Posterior cingulate gyrus (tissue), 11 donors: ENCODE results near the gene SLC35D2.
A peak's percentile ranks its signal among the peaks of the same experiment; 100 is the strongest.

Experiments
- DNase-seq, 10 donors: peaks; one replicate each; pipeline versions ENCODE4 v3.0.0 to v3.0.0-alpha.2; 2020 to 2021; ENCODE audit warnings: mixed read lengths in 3 of 10
- intact Hi-C: fragments of 100-400 bp; cut with DNase I; formaldehyde crosslinking; loops from one replicate; pipeline ENCODE4 v1.15.1; 2023

Gene SLC35D2

DNA sequence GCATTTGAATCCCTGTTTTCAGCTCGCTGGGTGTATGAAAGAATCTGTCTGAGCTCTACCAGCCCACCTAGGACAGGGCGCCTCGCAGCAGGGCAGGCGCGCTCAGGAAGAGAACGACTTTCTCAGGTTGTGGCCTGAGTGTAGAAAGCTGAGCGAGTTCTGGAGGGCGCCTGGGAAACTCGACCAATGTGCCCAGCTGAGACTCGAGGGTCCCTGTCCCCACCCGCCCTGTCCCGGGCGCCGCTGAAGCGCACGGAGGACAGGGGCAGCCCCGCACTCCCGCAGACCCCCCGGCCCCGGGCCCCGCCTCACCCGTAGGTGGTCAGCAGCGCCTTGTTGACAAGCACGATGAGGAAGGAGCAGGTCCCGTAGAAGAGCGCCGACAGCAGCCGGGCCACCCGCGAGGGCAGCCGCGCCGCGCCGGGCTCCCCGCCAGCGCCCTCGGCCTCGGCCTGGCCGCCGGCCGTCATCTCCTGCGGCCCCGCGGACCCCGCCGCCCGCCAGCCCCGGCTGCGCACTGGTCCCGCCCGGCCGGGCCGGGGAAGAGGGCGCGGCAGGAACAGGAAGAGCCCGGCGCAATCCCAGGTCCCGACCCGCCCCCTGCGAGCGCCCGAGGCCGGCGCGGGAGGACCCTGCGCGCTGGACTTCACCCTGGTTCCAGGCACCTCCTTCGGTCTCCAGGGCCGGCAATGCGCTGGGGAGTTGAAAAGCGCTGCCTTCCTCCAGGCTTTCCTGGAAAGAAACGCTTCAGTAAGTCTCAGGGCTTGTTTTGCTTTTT is at the start of gene SLC35D2:
Gene SLC35D2, minus strand, starts transcription at position 547 of the 778 bp plus-strand sequence. Its CDS starts 77 bp downstream, at position 470.
- intact Hi-C loops, result loop anchor here (5.0 kb wide), 2 partner anchors 34 to 41 kb away; partner anchors contain the start of gene ZNF367
- peak in 8 of 10 donors; percentile 17 to 91 (median 32) for DNase-seq

GRCh38 chr9:96430377-96430776 is 46.9 kb upstream of the SLC35D2 start:
- intact Hi-C loops, result no loop called here
- no peak for DNase-seq

GRCh38 chr9:96429732-96430131 is 46.2 kb upstream of the SLC35D2 start:
- no peak for DNase-seq
- intact Hi-C loops, result no loop called here

GRCh38 chr9:96425500-96426169 is 42.1 kb upstream of the SLC35D2 start:
- intact Hi-C loops, result no loop called here
- no peak for DNase-seq

GRCh38 chr9:96423985-96424336 is 40.5 kb upstream of the SLC35D2 start:
- intact Hi-C loops, result no loop called here
- DNase-seq, result no peak

- intact Hi-C loops, result no loop called here
- DNase-seq, result peak in 1 of 10 donors; percentile 52
These were observed 39.9 kb upstream of the SLC35D2 start for GRCh38 chr9:96423322-96423984.

DNA sequence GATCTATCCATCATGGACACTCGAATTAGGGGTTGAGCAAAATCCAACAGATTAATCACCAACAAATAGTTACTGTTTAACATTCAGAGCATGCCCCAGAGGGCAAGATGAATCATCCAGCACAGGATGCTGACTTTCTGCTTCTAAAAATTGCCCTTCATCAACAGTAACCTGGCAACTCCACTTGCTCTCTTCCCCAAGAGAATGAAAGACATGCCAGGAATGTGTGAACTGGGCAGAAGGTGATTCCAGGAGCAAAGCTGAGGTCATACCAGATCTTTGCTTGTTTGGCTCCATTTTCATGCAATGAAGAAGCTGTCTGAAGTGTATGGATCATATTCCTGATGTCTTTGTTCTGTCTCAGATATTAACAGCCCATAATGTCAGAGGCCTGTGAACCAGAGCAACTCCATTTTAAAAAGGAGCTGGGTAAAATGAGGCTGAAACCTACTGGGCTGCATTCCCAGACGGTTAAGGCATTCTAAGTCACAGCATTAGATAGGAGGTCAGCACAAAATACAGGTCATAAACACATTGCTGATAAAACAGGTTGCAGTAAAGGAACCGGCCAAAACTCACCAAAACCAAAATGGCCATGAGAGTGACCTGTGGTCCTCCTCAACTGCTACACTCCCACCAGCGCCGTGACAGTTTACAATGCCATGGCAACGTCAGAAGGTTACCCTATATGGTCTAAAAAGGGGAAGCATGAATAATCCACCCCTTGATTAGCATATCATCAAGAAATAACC is 37.1 kb upstream of the SLC35D2 start:
- intact Hi-C loops, result no loop called here
- DNase-seq, result no peak

- intact Hi-C loops, result loop anchor here (2.0 to 5.0 kb wide), 3 partner anchors 31 to 77 kb away; partner anchors contain the start of genes HABP4 and SLC35D2
- no peak for DNase-seq
These were observed 36.1 kb upstream of the SLC35D2 start for GRCh38 chr9:96419691-96419969.

- intact Hi-C loops, result loop anchor here (2.0 to 5.0 kb wide), 3 partner anchors 32 to 77 kb away; partner anchors contain the start of genes HABP4 and SLC35D2
- peak; percentile 36 to 93 (median 46) for DNase-seq
These were observed 35.6 kb upstream of the SLC35D2 start for GRCh38 chr9:96418920-96419690.

DNA sequence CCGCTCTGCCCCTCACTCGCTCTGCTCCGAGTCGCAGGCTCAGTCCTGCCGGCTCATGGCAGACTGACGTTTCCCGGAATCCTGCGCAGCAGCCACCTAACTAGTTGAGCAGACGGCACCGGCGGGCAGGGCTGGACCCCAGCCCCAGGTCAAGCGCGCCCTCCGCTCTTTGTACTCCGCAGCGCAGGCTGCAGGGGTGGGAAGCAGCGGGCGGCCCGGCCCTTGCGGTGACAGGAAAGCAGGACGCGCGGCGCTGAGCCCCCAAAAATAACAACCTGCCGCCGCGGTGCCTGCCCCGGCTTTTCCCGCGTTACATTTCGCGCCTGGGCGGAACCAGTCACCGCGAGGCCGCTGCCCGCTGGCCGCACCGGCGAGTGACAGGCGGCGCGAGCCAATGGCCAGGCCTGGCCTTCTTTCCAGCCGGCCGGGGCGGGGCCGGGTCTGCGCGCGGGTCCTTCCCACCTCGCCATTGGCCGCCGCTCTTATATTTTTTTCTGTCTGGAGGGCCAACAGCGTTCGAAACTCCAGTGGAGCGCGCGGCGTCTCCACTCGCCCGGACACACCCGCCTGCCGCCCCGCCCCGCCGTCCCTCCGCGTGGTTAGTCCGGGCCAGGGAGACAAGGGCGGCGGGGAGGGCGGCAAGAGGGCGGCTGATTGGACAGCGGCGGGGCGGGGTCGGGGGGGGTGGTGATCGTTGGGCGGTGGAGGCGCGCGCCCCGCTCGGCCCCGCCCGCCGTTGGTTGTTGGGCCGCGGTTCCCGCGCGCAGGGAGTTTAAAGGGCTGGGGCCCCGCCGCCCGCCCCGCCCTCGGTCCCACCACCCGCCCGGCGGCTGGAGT is 34.8 kb upstream of the SLC35D2 start, which contains the start of gene ZNF367:
Gene ZNF367, minus strand, starts transcription at position 288 of the 837 bp plus-strand sequence. CDS start 338 bp downstream, outside the sequence.
- intact Hi-C loops, result loop anchor here (2.0 to 5.0 kb wide), 3 partner anchors 32 to 76 kb away; partner anchors contain the start of genes HABP4 and SLC35D2
- peak; percentile 91 to 99 (median 96) for DNase-seq

DNA sequence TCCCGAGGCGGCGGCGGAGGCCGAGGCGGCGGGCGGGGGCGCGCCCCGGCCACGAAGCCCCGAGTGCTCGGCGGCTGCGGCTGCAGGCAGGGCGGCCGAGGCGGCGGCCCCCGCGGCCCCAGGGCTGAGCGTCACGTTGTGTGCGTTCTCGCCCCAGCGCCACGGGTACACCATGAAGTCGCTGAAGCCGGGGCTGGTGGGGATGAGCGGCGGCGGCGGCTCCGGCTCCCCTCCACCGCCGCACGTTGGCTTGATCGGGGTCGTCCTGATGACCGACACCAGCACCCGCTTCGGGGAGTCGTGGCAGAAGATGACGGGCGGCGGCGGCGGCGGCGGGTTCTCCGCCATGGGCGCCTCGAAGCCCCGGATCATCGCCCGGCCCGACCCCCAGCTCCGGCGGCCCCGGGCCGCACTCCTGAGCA is 34.2 kb upstream of the SLC35D2 start:
- intact Hi-C loops, result loop anchor here (2.0 to 5.0 kb wide), 3 partner anchors 33 to 75 kb away; partner anchors contain the start of genes HABP4 and SLC35D2
- peak in 3 of 10 donors; percentile 16 to 84 (median 17) for DNase-seq

DNA sequence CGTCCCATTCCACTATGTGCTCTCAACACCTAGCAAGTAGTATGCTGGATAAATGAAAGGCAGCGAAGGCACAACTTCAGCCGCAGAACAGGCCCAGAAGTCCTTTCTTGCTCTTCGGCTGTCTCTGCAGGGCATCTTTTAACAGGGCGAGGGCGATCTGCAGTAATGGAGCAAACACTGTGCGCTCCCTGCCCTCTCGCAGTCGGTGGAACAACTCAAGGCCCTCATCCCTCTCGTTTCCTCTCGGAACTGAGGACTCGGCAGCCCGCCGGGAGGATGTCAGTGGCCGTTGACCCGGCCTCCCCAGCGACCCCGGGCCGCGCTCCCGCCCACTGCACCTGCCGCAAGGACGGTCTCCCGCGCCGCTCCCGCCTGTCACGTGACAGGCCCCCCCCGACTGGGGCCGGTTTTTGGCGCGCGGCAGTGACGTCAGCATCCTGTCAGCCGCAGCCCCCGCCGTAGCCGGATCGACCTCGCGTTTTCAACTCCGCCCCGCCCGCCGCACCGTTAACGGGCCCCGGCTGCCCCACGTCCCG is 33.6 kb upstream of the SLC35D2 start:
- intact Hi-C loops, result loop anchor here (5.0 kb wide), 2 partner anchors 35 to 75 kb away; partner anchors contain the start of gene SLC35D2
- DNase-seq, result peak; percentile 88 to 98 (median 90)

DNA sequence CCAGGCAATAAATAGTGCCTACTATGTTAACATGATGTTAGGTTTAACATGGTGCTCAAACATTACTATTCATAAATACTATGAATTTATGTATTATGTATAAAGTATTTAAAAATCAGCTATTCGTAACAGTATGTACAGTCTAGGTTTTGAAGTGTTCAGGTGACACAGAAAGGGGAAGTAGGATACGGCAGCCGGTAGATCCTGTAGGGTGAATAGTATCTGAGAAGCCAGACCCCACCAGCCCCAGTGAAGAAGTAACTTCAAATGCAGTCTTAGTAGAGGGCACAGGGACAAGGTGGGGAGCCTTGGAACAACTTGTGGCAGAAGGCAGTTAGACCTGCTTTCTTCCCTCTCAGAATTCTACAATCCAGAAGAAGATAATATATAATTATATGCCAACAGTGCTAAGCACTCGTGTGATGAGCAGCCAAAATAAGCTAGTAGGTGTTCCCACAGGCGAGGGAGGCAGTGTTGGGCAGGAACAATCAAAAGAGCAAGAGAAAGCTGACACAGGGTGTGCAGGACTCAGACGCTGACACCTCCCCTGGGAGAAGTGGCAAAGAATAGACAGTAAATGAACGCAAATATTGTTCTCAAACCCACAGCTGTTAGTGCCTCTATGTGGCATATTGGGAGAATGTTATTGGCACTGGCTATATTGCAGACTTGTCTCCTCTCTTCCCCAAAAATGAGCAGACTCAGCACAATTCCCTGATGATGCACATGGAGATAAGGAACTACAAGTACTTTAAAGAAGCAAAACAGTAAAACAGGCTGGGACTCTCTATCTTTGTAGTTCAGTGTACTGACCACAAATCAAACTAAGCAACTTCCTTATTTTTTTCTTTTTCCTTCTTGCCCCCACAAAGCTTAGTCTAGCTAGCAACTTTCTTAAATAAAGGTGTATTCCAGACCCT is 30.1 kb upstream of the SLC35D2 start:
- DNase-seq, result peak in 2 of 10 donors; percentile 11 to 35
- intact Hi-C loops, result loop anchor here (2.0 kb wide), 1 partner anchor 85 kb away; no protein-coding TSS in a partner anchor

- intact Hi-C loops, result loop anchor here (2.0 kb wide), 1 partner anchor 84 kb away; no protein-coding TSS in a partner anchor
- no peak for DNase-seq
These were observed 28.8 kb upstream of the SLC35D2 start for GRCh38 chr9:96412174-96412913.

GRCh38 chr9:96411129-96411838 is 27.8 kb upstream of the SLC35D2 start:
- no peak for DNase-seq
- intact Hi-C loops, result no loop called here
